ENCODE measurements around the gene C1orf21. TPM values are rescaled to one million over a fixed set of nuclear protein-coding genes. Genes with fewer than 3 reads are reported as not detected.

The C1orf21 gene
- total and polyA plus RNA-seq, 2 donors (not counting 1 experiment from before 2014, with no cell fraction given), result under 0.01 to 0.32 TPM

GRCh38 chr1:184513421-184513820 lies 126.6 kb downstream of the C1orf21 start:
- Mint-ChIP-seq H3K4me1 (no peaks in the 10 kb centered on the region), H3K9me3 (ENCODE audit: insufficient read depth) (no peaks in the 10 kb centered on the region), H3K27ac (no peak overlapping the region), H3K4me3 (no peak overlapping the region), H3K27me3 (peaks cover 8% of the 10 kb centered on the region)
- Histone ChIP-seq H3K4me2 (replicated peaks; ENCODE audit: low read depth, low read length, poor library complexity, severe bottlenecking) (no peak overlapping the region), H2AFZ (ENCODE audit: insufficient read depth, low read depth, low read length, poor library complexity, severe bottlenecking) (no peak overlapping the region), H4K20me1 (ENCODE audit: control insufficient read depth, insufficient read depth, low read length, poor library complexity, severe bottlenecking) (no peaks in the 10 kb centered on the region), H3K9ac (ENCODE audit: low read length) (no peak overlapping the region), H3K79me2 (ENCODE audit: control insufficient read depth, insufficient read depth, low read length) (no peaks in the 10 kb centered on the region), H3K9me3 (ENCODE audit: control extremely low read depth in 1 of 3, control insufficient read depth in 2 of 3, insufficient read depth in 1 of 3, low read length in 2 of 3) (no peaks in the 10 kb centered on the region), H3K4me1 (ENCODE audit: control insufficient read depth in 2 of 2, insufficient read depth in 2 of 2, low read length in 2 of 2) (no peaks in the 10 kb centered on the region), H3K27ac (ENCODE audit: low read length in 2 of 2) (no peak overlapping the region), H3K27me3 (replicated peaks in 1 of 4; ENCODE audit: control extremely low read depth in 1 of 4, control insufficient read depth in 3 of 4, insufficient read depth in 4 of 4, low read length in 3 of 4) (no peaks in the 10 kb centered on the region), H3K36me3 (replicated peaks in 1 of 2; ENCODE audit: control extremely low read depth in 1 of 2, control insufficient read depth in 1 of 2, extremely low read depth in 1 of 2, insufficient read depth in 2 of 2, low read length in 1 of 2) (no peaks in the 10 kb centered on the region), H3K4me3 (ENCODE audit: control extremely low read depth in 1 of 5, extremely low read depth in 1 of 5, insufficient read depth in 1 of 5, low read depth in 2 of 5, low read length in 4 of 5) (no peak overlapping the region)
- ATAC-seq (ENCODE audit: low read depth) (no peak), DNase-seq (no peak)
- ChIA-PET CTCF (no interaction called here), POLR2A (no interaction called here)
- WGBS (ENCODE audit: insufficient coverage), result 89% methylated on average over 3 of the region's 3 CpGs
- TF ChIP-seq, protein P1, sequence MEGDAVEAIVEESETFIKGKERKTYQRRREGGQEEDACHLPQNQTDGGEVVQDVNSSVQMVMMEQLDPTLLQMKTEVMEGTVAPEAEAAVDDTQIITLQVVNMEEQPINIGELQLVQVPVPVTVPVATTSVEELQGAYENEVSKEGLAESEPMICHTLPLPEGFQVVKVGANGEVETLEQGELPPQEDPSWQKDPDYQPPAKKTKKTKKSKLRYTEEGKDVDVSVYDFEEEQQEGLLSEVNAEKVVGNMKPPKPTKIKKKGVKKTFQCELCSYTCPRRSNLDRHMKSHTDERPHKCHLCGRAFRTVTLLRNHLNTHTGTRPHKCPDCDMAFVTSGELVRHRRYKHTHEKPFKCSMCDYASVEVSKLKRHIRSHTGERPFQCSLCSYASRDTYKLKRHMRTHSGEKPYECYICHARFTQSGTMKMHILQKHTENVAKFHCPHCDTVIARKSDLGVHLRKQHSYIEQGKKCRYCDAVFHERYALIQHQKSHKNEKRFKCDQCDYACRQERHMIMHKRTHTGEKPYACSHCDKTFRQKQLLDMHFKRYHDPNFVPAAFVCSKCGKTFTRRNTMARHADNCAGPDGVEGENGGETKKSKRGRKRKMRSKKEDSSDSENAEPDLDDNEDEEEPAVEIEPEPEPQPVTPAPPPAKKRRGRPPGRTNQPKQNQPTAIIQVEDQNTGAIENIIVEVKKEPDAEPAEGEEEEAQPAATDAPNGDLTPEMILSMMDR (IDR thresholded peaks at IDR 0.05), result no peak
- TF ChIP-seq EZH2 (IDR thresholded peaks at IDR 0.05; ENCODE audit: borderline replicate concordance, insufficient read depth, low read depth, low read length, poor library complexity, severe bottlenecking), result no peak
- intact Hi-C loops (cut with micrococcal nuclease), result no loop called here

DNA sequence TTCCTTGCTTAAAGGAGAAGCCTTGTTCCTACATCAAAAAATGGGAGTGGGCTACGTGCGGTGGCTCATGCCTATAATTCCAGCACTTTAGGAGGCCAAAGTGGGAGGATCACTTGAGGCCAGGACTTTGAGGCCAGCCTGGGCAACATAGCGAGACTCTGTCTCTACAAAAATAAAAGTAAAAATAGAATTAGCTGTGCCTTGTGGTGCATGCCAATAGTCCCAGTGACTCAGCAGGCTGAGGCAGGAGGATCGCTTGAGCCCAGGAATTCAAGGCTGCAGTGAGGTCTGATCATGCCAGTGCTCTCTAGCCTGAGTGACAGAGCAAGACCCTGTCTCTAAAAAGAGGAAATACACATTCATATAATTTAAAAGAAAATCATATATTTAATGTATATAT lies 127.1 kb downstream of the C1orf21 start:
- Histone ChIP-seq H3K27ac (ENCODE audit: low read length in 2 of 2) (no peak overlapping the region), H3K79me2 (ENCODE audit: control insufficient read depth, insufficient read depth, low read length) (no peaks in the 10 kb centered on the region), H3K4me2 (replicated peaks; ENCODE audit: low read depth, low read length, poor library complexity, severe bottlenecking) (no peak overlapping the region), H3K9me3 (ENCODE audit: control extremely low read depth in 1 of 3, control insufficient read depth in 2 of 3, insufficient read depth in 1 of 3, low read length in 2 of 3) (no peaks in the 10 kb centered on the region), H3K9ac (ENCODE audit: low read length) (no peak overlapping the region), H2AFZ (ENCODE audit: insufficient read depth, low read depth, low read length, poor library complexity, severe bottlenecking) (no peak overlapping the region), H3K27me3 (replicated peaks in 1 of 4; ENCODE audit: control extremely low read depth in 1 of 4, control insufficient read depth in 3 of 4, insufficient read depth in 4 of 4, low read length in 3 of 4) (no peaks in the 10 kb centered on the region), H3K4me1 (ENCODE audit: control insufficient read depth in 2 of 2, insufficient read depth in 2 of 2, low read length in 2 of 2) (no peaks in the 10 kb centered on the region), H3K4me3 (ENCODE audit: control extremely low read depth in 1 of 5, extremely low read depth in 1 of 5, insufficient read depth in 1 of 5, low read depth in 2 of 5, low read length in 4 of 5) (no peak overlapping the region), H3K36me3 (replicated peaks in 1 of 2; ENCODE audit: control extremely low read depth in 1 of 2, control insufficient read depth in 1 of 2, extremely low read depth in 1 of 2, insufficient read depth in 2 of 2, low read length in 1 of 2) (no peaks in the 10 kb centered on the region), H4K20me1 (ENCODE audit: control insufficient read depth, insufficient read depth, low read length, poor library complexity, severe bottlenecking) (no peaks in the 10 kb centered on the region)
- Mint-ChIP-seq H3K4me3 (no peak overlapping the region), H3K27me3 (peaks cover 8% of the 10 kb centered on the region), H3K27ac (no peak overlapping the region), H3K4me1 (no peaks in the 10 kb centered on the region), H3K9me3 (ENCODE audit: insufficient read depth) (no peaks in the 10 kb centered on the region)
- ChIA-PET CTCF (no interaction called here), POLR2A (no interaction called here)
- intact Hi-C loops (cut with micrococcal nuclease), result no loop called here
- 89% methylated on average over 3 of the region's 4 CpGs for WGBS (ENCODE audit: insufficient coverage)
- TF ChIP-seq, protein P1 (IDR thresholded peaks at IDR 0.05), result no peak
- no peak for TF ChIP-seq EZH2 (IDR thresholded peaks at IDR 0.05; ENCODE audit: borderline replicate concordance, insufficient read depth, low read depth, low read length, poor library complexity, severe bottlenecking)
- DNase-seq (no peak), ATAC-seq (ENCODE audit: low read depth) (no peak)
